Esophagus squamous epithelium (tissue), 4 donors: ENCODE results near the gene TMBIM6.

ENCODE experiments used
- POLR2A ChIP-seq, 4 donors: fragments of 450-650 bp; IDR thresholded peaks; one replicate each; pipeline ENCODE4 v1.6.1; 2017; ENCODE audit warnings: antibody characterized with exemption in 4 of 4, mild to moderate bottlenecking in 4 of 4, moderate library complexity in 3 of 4
- TF ChIP-seq, protein P1 (sequence below), 6 experiments: fragments of 450-650 bp in 4 of 6; fragments of 200-600 bp in 2 of 6; sonication (generic) in 2 of 6; IDR thresholded peaks; one replicate each; pipeline ENCODE4 v1.5.1; 2016 to 2019; ENCODE audit warnings: antibody characterized with exemption in 6 of 6, mild to moderate bottlenecking in 4 of 6, moderate library complexity in 4 of 6

DNA sequence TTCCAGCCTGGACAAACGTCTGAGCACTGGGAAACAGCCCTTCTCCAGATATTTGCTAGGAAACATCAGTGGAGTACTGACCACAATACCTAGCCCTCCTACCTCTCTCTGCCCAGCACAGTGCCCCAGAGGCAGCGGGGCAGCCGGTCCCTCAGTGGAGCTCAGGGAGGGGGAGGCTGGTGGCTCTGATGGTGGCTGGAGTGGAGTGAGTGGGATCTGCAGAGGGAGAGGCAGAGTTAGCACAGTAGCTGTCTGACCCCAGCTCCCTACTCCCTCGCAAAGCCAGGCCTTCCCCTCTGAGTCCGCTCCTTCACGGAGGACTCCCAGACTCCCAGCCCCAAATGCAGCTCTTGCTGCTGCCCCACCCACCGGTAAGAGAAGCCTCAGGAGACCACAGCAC is 56.9 kb downstream of the TMBIM6 start:
- TF ChIP-seq, protein P1, sequence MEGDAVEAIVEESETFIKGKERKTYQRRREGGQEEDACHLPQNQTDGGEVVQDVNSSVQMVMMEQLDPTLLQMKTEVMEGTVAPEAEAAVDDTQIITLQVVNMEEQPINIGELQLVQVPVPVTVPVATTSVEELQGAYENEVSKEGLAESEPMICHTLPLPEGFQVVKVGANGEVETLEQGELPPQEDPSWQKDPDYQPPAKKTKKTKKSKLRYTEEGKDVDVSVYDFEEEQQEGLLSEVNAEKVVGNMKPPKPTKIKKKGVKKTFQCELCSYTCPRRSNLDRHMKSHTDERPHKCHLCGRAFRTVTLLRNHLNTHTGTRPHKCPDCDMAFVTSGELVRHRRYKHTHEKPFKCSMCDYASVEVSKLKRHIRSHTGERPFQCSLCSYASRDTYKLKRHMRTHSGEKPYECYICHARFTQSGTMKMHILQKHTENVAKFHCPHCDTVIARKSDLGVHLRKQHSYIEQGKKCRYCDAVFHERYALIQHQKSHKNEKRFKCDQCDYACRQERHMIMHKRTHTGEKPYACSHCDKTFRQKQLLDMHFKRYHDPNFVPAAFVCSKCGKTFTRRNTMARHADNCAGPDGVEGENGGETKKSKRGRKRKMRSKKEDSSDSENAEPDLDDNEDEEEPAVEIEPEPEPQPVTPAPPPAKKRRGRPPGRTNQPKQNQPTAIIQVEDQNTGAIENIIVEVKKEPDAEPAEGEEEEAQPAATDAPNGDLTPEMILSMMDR (IDR thresholded peaks at IDR 0.05) = no peak
- no peak for TF ChIP-seq POLR2A (IDR thresholded peaks at IDR 0.05)
